GM23338 (cell line): Measurements from ENCODE around the gene CDH18. TPM values are rescaled to one million over a fixed set of nuclear protein-coding genes. Genes with fewer than 3 reads are reported as not detected.

Experiments
- ATAC-seq: fragments of 200-7000 bp; cut with Tn5 transposase; 3 replicates; pipeline ENCODE4 v1.9.1; 2020
- DNase-seq: peaks from one replicate; pipeline ENCODE4 v3.0.0-alpha.2; 2015; ENCODE audit warnings: low spot score
- H2AFZ ChIP-seq: fragments of 200-600 bp; sonication (generic); 2 replicates; pipeline ENCODE4 v1.8.0; 2016; ENCODE audit warnings: antibody characterized with exemption, mild to moderate bottlenecking, moderate library complexity
- H3F3A ChIP-seq: fragments of 200-600 bp; sonication (generic); replicated peaks from 2 replicates; pipeline ENCODE4 v1.8.0; 2017; ENCODE audit warnings: antibody characterized with exemption, mixed run types, low read depth
- H3K27ac ChIP-seq: fragments of 200-600 bp; sonication (generic); 2 replicates; pipeline ENCODE4 v1.6.1; 2016; ENCODE audit warnings: low read depth
- H3K27me3 ChIP-seq: fragments of 200-600 bp; sonication (generic); 2 replicates; pipeline ENCODE4 v1.8.0; 2016; ENCODE audit warnings: mild to moderate bottlenecking, mixed run types, moderate library complexity; ENCODE audit not compliant: insufficient read depth
- H3K36me3 ChIP-seq: fragments of 200-600 bp; sonication (generic); 2 replicates; pipeline ENCODE4 v1.8.0; 2016; ENCODE audit warnings: mild to moderate bottlenecking; ENCODE audit not compliant: insufficient read depth
- H3K4me1 ChIP-seq: fragments of 200-600 bp; sonication (generic); 2 replicates; pipeline ENCODE4 v1.8.0; 2016; ENCODE audit warnings: mild to moderate bottlenecking, moderate library complexity; ENCODE audit not compliant: insufficient read depth
- H3K4me2 ChIP-seq: fragments of 200-600 bp; sonication (generic); 2 replicates; pipeline ENCODE4 v1.7.1; 2017; ENCODE audit warnings: mixed run types
- H3K4me3 ChIP-seq: fragments of 200-600 bp; sonication (generic); 2 replicates; pipeline ENCODE4 v1.6.1; 2016; ENCODE audit warnings: mixed run types
- H3K79me2 ChIP-seq: fragments of 200-600 bp; sonication (generic); replicated peaks from 2 replicates; pipeline ENCODE4 v1.8.0; 2017; ENCODE audit warnings: mild to moderate bottlenecking; ENCODE audit not compliant: insufficient read depth
- H3K9me2 ChIP-seq: fragments of 200-600 bp; sonication (generic); 2 replicates; pipeline ENCODE4 v1.8.0; 2017; ENCODE audit not compliant: insufficient read depth
- H4K20me1 ChIP-seq: fragments of 200-600 bp; sonication (generic); replicated peaks from 2 replicates; pipeline ENCODE4 v1.8.0; 2017; ENCODE audit warnings: mild to moderate bottlenecking; ENCODE audit not compliant: insufficient read depth
- H3K27ac Mint-ChIP-seq: 2 replicates; pipeline ENCODE4 v1.8.0; 2020; ENCODE audit warnings: inconsistent platforms, mild to moderate bottlenecking, moderate library complexity, mixed read lengths
- H3K27me3 Mint-ChIP-seq: 3 replicates; pipeline ENCODE4 v1.8.0; 2022; ENCODE audit warnings: low read depth, mild to moderate bottlenecking, moderate library complexity, mixed read lengths, inconsistent platforms; ENCODE audit not compliant: insufficient read depth, poor library complexity
- H3K36me3 Mint-ChIP-seq: 3 replicates; pipeline ENCODE4 v1.8.0; 2021; ENCODE audit warnings: low read depth, mild to moderate bottlenecking, inconsistent platforms, moderate library complexity, mixed read lengths
- H3K4me1 Mint-ChIP-seq: 3 replicates; pipeline ENCODE4 v1.8.0; 2020; ENCODE audit warnings: mild to moderate bottlenecking, inconsistent platforms, mixed read lengths
- H3K4me3 Mint-ChIP-seq: 3 replicates; pipeline ENCODE4 v1.8.0; 2021; ENCODE audit warnings: moderate library complexity, mild to moderate bottlenecking, inconsistent platforms, mixed read lengths
- H3K9me3 Mint-ChIP-seq: 3 replicates; pipeline ENCODE4 v1.8.0; 2020; ENCODE audit warnings: moderate library complexity, mild to moderate bottlenecking, inconsistent platforms, mixed read lengths
- CREB1 ChIP-seq: fragments of 250-450 bp; sonication (Bioruptor Pico); IDR thresholded peaks from 2 replicates; pipeline ENCODE4 v1.5.0; 2020; ENCODE audit warnings: low read depth, mild to moderate bottlenecking, moderate library complexity
- EZH2 ChIP-seq: fragments of 200-600 bp; sonication (generic); IDR thresholded peaks from one replicate; pipeline ENCODE4 v1.8.0; 2017; ENCODE audit warnings: antibody characterized with exemption, mild to moderate bottlenecking, low read depth; ENCODE audit not compliant: unreplicated experiment
- EZH2phosphoT487 ChIP-seq: fragments of 200-600 bp; sonication (generic); IDR thresholded peaks from one replicate; pipeline ENCODE4 v1.8.1; 2018; ENCODE audit warnings: antibody characterized with exemption; ENCODE audit not compliant: unreplicated experiment
- JUNB ChIP-seq: IDR thresholded peaks from one replicate; pipeline ENCODE4 v1.6.1; 2016; ENCODE audit warnings: antibody characterized with exemption; ENCODE audit not compliant: unreplicated experiment
- NANOG ChIP-seq: IDR thresholded peaks from 2 replicates; pipeline ENCODE4 v1.6.1; 2016; ENCODE audit warnings: antibody characterized with exemption, borderline replicate concordance
- POLR2AphosphoS5 ChIP-seq: IDR thresholded peaks from 2 replicates; pipeline ENCODE4 v1.6.1; 2016; ENCODE audit warnings: antibody characterized with exemption, low read depth
- REST ChIP-seq: IDR thresholded peaks from one replicate; pipeline ENCODE4 v1.6.1; 2018; ENCODE audit warnings: antibody characterized with exemption; ENCODE audit not compliant: unreplicated experiment
- STAT1 ChIP-seq: IDR thresholded peaks from one replicate; pipeline ENCODE4 v1.6.1; 2016; ENCODE audit warnings: antibody characterized with exemption; ENCODE audit not compliant: unreplicated experiment
- ZNF114 ChIP-seq: fragments of 250-450 bp; sonication (Bioruptor Pico); IDR thresholded peaks from 2 replicates; pipeline ENCODE4 v1.5.0; 2020; ENCODE audit warnings: mild to moderate bottlenecking, moderate library complexity
- ZNF331 ChIP-seq: fragments of 250-450 bp; sonication (Bioruptor Pico); IDR thresholded peaks from 2 replicates; pipeline ENCODE4 v1.5.0; 2020; ENCODE audit warnings: low read depth, mild to moderate bottlenecking, moderate library complexity
- ZNF462 ChIP-seq: fragments of 250-450 bp; sonication (Bioruptor Pico); IDR thresholded peaks from 2 replicates; pipeline ENCODE4 v1.5.0; 2020; ENCODE audit warnings: mild to moderate bottlenecking, moderate library complexity
- polyA plus RNA-seq: library from polyadenylated mRNA; unstranded; fragments of >200 nt; fragmentation: Nextera tagmentation; extraction: Ambion mirVana; gene quantifications from 2 replicates; pipeline ENCODE4 v1.2.1, GENCODE V29; 2016
- total RNA-seq: library from RNA; depleted of rRNA; stranded (reverse); fragments of >200 nt; shearing (Covaris generic); gene quantifications from 2 replicates; pipeline ENCODE4 v1.2.3, GENCODE V29; 2014
- TF ChIP-seq, protein P1 (sequence below): IDR thresholded peaks from 2 replicates; pipeline ENCODE4 v1.6.1; 2016; ENCODE audit warnings: antibody characterized with exemption
- TF ChIP-seq, protein P2 (sequence below), 2 experiments: fragments of 200-600 bp in 1 of 2; sonication (generic) in 1 of 2; conservative IDR thresholded peaks; 2 replicates each; pipeline versions ENCODE4 v1.5.1 to v1.6.1; 2016 to 2017; ENCODE audit warnings: antibody characterized with exemption in 2 of 2, low read depth in 2 of 2, mild to moderate bottlenecking in 2 of 2, moderate library complexity in 1 of 2

Gene CDH18
- total and polyA plus RNA-seq, 2 experiments from 2014 or later = 1.3 TPM; not detected in 1

DNA sequence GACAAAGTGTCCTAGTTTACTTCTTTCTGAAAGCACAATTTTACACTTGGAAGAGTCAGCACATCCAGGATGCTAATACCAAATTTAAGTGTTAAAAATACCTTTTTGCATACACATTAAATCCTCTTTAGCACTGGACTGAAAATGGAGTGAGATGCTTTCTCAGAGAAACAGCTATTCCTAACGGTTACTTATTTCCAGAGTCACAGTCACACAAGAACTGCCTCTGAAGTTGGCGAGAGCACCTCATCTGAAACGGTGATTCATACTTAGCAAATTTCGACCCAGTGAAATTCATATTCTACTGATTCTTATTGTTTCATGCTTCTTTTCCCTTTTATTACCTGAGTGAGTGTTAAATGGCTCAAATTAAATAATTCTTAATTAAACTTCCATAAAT, 12.2 kb downstream of the CDH18 start:
- ATAC-seq (no peak), DNase-seq (no peak)
- Histone ChIP-seq H4K20me1 (no peaks in the 10 kb centered on the region), H3K4me3 (no peak overlapping the region), H3K27me3 (no peaks in the 10 kb centered on the region), H3K79me2 (no peaks in the 10 kb centered on the region), H3F3A (no peaks in the 10 kb centered on the region), H3K36me3 (no peaks in the 10 kb centered on the region), H2AFZ (no peak overlapping the region), H3K27ac (no peak overlapping the region), H3K4me1 (no peaks in the 10 kb centered on the region), H3K9me2 (no peaks in the 10 kb centered on the region), H3K4me2 (no peak overlapping the region)
- H3K27ac Mint-ChIP-seq = no peak overlapping the region
- no peak for TF ChIP-seq POLR2AphosphoS5
- no peak for TF ChIP-seq ZNF331 (CRISPR knock-in tag)
- TF ChIP-seq EZH2 = no peak
- TF ChIP-seq NANOG = no peak
- TF ChIP-seq, protein P1, sequence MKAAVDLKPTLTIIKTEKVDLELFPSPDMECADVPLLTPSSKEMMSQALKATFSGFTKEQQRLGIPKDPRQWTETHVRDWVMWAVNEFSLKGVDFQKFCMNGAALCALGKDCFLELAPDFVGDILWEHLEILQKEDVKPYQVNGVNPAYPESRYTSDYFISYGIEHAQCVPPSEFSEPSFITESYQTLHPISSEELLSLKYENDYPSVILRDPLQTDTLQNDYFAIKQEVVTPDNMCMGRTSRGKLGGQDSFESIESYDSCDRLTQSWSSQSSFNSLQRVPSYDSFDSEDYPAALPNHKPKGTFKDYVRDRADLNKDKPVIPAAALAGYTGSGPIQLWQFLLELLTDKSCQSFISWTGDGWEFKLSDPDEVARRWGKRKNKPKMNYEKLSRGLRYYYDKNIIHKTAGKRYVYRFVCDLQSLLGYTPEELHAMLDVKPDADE = no peak
- TF ChIP-seq JUNB = no peak
- no peak for TF ChIP-seq STAT1
- TF ChIP-seq, protein P2, sequence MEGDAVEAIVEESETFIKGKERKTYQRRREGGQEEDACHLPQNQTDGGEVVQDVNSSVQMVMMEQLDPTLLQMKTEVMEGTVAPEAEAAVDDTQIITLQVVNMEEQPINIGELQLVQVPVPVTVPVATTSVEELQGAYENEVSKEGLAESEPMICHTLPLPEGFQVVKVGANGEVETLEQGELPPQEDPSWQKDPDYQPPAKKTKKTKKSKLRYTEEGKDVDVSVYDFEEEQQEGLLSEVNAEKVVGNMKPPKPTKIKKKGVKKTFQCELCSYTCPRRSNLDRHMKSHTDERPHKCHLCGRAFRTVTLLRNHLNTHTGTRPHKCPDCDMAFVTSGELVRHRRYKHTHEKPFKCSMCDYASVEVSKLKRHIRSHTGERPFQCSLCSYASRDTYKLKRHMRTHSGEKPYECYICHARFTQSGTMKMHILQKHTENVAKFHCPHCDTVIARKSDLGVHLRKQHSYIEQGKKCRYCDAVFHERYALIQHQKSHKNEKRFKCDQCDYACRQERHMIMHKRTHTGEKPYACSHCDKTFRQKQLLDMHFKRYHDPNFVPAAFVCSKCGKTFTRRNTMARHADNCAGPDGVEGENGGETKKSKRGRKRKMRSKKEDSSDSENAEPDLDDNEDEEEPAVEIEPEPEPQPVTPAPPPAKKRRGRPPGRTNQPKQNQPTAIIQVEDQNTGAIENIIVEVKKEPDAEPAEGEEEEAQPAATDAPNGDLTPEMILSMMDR (conservative IDR thresholded peaks at IDR 0.05; ENCODE audit: low read depth in 2 of 2) = no peak
- no peak for TF ChIP-seq REST
- no peak for TF ChIP-seq ZNF462
- TF ChIP-seq CREB1 (CRISPR knock-in tag) = no peak
- TF ChIP-seq EZH2phosphoT487 = no peak
- TF ChIP-seq ZNF114 (CRISPR knock-in tag) = no peak
- H3K36me3 Mint-ChIP-seq = no peaks in the 10 kb centered on the region
- no peaks in the 10 kb centered on the region for H3K4me1 Mint-ChIP-seq
- H3K27me3 Mint-ChIP-seq = no peaks in the 10 kb centered on the region
- H3K4me3 Mint-ChIP-seq = no peak overlapping the region
- no peaks in the 10 kb centered on the region for H3K9me3 Mint-ChIP-seq
